SKM-1 treated with dmso at 0.1 percent for 144 hours (cell line): ENCODE measurements around the gene RBMX2.

Experiments
- DNase-seq: peaks from one replicate; lab custom pipeline; 2025; ENCODE audit not compliant: unreplicated experiment; lab: John Stamatoyannopoulos, UW

The RBMX2 gene

DNA sequence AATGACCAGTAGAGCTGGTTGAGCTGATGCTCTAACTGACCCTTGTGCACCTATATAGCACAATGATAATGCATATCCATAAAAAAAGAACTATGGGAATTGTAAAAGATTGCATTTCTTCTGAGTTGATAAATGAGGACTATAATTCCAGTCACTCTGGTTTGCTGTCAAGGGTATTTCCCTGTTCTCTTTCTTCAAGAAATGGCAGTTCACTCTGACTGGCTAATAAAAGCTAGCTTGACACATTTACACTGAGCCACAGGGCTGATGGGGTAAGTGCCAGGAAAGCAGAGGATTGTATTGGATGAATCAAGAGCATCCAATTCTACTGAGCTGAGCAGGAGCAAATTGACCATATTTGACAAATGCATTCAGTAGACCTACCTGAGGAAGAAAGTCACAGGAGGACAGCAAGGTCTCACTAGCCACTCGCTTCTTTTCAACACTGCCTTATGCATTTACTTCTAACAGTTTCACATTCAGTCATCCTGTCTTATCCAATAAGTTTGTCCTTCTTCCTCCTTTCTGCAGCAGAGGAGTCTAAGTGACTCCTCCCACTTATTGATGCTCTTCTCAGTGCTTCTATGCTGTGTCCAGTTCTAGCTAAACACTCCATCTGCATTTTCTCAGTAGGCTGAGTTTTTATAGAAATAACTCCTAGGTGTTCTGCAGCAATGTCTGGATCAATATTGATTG lies 43.0 kb downstream of the RBMX2 start:
- DNase-seq: no peak

DNA sequence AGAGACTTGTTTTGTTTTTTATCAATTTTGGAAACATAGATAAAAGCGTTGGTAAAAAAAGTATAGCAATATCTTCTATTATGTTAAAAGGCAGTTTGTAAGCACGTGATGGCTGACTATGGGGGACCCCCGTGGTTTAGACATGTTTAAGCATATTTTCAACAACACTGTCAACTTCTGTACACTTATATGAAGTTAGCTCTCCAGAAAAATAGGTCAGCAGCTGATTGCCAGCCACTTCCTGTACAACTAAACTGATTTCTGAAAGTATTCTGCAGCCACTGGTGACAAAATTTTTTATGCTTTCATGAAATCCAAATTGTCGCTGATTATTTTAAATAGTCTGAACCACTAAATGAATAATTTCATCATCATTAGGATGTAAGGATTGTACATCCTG lies 45.2 kb downstream of the RBMX2 start:
- DNase-seq: no peak
